Pons (tissue), 1 donor: ENCODE data around the gene RRP8.

Experiments
- DNase-seq: peaks from one replicate; pipeline ENCODE4 v3.0.0-alpha.2; 2016; ENCODE audit warnings: low spot score

RRP8 gene

GRCh38 chr11:6603287-6604080 is at the start of gene RRP8, which contains the start of gene ILK:
TSS of gene RRP8 (minus strand) at chr11:6603616. CDS start at chr11:6603502, 114 bp downstream.
TSS of gene ILK (plus strand) at chr11:6603774. CDS start at chr11:6604272, 498 bp downstream.
- peak; percentile 85 for DNase-seq

- DNase-seq: no peak
Measured at GRCh38 chr11:6653097-6653496, 49.7 kb upstream of the RRP8 start.

DNA sequence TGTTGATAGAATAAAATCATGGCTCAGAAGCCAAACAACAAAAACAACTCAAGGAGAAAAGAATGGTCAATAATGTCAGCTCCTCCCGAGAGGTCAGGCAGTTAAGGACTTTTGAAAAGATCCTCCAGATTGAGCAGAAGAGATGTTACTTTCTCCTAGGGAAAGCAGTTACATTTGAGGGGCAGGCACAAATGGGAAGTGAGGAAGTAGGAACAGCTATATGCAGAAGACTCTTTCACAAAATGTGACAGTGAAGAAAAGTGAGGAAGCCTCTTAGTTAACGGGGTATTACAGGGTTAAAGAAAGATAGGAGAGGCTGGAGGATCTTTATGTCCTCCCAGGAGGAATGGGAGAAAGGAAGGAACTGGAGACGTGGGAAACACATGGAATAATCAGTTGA is 48.8 kb upstream of the RRP8 start:
- DNase-seq: no peak

DNA sequence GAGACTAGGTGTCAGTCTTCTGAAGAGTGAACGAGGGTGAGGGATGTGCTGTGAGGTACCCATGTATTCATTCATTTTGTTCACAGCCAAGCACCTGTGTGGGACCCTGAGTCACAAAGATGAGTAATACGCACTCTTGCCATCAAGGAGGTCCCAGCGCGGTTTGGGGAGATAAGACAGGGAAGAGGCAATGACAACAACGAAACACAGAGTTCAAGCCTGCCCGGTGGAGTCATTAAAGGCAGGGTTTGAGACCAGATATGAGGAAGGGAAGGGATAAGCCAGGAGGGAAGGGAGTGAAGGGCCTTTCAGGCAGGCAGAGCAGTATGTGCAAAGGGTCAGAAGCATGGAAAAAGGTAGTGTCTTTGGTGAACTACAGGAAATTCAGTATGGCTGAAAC is 47.6 kb upstream of the RRP8 start:
- DNase-seq: no peak

DNA sequence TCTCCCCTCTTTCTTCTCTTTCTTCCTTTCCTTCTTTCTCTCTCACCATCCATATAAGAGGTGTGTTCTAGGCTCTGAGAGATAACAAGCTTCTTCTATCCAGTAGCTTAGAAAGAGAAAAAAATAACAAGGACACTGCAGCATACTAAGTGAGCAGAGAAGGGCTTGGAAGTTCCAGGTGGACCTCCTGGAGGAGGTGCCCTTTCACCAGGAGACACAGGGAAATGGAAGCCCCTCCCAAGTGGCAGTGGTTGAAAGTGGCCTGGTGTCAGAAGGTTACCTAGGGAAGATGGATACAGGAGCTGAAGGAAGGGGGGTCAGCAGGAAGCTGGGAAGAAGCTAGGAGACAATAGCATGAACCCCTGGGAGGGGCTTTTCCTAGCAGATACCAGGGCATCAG is 46.7 kb upstream of the RRP8 start:
- DNase-seq: no peak

- no peak for DNase-seq
Measured at GRCh38 chr11:6648501-6648900, 45.1 kb upstream of the RRP8 start.

- no peak for DNase-seq
Measured at GRCh38 chr11:6647836-6648235, 44.4 kb upstream of the RRP8 start.

- DNase-seq: no peak
Measured at GRCh38 chr11:6646918-6647679, 43.7 kb upstream of the RRP8 start.

- no peak for DNase-seq
Measured at GRCh38 chr11:6646576-6646917, 43.1 kb upstream of the RRP8 start.

DNA sequence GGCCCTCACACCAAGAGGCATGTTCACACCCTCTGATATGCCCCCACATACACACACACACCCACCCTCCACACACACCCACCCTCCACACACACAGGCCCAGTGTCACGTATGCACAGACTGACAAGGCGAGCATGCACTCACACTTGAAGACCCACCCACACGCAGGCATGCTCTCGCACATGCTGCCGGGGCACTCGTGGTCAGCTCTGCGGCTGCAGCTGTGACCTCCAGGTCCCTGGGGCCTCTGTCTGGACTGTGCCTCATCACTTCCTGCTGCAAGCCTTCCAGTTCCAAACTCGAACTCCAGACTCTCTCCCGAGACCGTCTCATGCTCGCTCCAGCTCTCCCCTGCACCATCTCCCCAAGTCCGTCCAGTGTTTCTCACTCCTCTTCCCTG is 42.7 kb upstream of the RRP8 start:
- no peak for DNase-seq

- DNase-seq: no peak
Measured at GRCh38 chr11:6642957-6643356, 39.5 kb upstream of the RRP8 start.

- peak; percentile 43 for DNase-seq
Measured at GRCh38 chr11:6640985-6641701, 37.7 kb upstream of the RRP8 start.

- no peak for DNase-seq
Measured at GRCh38 chr11:6640036-6640984, 36.9 kb upstream of the RRP8 start.

GRCh38 chr11:6638429-6638828 is 35.0 kb upstream of the RRP8 start:
- DNase-seq: no peak

GRCh38 chr11:6637871-6638270 is 34.5 kb upstream of the RRP8 start:
- no peak for DNase-seq

GRCh38 chr11:6636480-6636879 is 33.1 kb upstream of the RRP8 start:
- DNase-seq: no peak

DNA sequence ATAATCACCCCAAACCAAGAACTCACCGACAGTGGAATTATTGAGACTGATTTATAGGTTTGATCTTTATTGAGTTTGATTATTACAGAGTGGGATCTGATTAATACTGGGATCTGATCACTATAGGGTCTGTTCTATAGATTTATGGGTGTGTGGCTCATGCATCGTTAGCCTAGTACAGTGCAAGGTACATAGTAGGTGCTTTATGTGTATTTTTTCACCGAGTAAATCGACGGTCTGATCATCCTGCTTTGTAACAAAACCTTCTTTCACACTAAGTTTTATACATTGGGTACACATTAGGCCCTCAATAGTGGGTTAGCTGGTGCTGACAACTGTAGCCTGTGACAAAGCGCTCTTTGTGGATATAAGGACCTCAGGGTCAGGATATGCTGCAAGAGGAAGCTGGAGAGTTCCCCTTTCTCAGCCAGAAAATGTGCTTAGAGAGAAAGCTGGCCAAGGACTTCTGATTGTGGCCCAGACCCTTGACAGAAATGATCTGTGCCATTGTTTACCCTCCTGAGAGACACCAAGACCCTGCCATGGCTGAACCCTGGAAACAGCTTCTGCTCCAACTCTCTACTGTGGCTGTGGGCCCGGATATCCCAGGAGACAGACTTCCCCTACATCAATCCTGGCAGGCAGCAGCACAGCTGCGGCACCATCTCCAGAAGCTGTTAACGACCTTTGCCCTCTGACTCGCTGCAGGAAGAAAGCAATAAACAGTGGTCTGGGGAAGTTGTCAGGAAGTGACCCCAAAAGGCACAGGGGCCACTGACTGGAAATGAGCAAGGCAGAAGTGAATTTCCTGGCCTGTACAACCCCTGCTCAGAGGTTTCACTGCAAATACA is 31.9 kb upstream of the RRP8 start:
- peak; percentile 91 for DNase-seq

DNA sequence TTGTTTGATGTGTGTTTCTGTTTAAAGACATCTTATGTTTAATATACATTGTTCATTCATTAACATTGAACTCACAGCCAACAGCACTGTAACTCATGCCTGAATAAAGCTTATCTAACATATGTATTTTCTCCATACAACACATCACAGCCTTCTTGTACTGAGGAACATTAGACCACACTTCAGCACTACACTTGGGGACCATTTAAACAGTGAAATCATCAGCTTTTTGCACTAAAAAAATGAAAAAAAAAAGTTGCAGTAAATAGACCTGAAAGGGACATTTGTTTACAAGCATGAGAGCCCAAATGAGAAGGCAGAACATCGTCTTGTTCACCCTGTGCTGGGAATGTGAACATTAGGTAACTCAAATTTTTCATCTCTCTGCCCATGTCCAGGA is 31.1 kb upstream of the RRP8 start:
- DNase-seq: no peak

- no peak for DNase-seq
Measured at GRCh38 chr11:6633422-6634408, 30.3 kb upstream of the RRP8 start.
